Stimulated activated CD4-positive, alpha-beta T cell treated with anti-CD3 and anti-CD28 coated beads, Interleukin-15, amount 100 ng/mL, for 48 hours (primary cell): ENCODE results near the gene DNAH8.
"Not testable (repeated sequence)": the region's sequence is repeated elsewhere in the genome, so short reads cannot be mapped to it uniquely, and the experiment has no call there.

Experiments used
- DNase-seq, 2 donors: peaks; one replicate each; pipeline ENCODE4 v3.0.0-alpha.2; 2020; ENCODE audit warnings: low read depth in 2 of 2

Gene DNAH8

DNA sequence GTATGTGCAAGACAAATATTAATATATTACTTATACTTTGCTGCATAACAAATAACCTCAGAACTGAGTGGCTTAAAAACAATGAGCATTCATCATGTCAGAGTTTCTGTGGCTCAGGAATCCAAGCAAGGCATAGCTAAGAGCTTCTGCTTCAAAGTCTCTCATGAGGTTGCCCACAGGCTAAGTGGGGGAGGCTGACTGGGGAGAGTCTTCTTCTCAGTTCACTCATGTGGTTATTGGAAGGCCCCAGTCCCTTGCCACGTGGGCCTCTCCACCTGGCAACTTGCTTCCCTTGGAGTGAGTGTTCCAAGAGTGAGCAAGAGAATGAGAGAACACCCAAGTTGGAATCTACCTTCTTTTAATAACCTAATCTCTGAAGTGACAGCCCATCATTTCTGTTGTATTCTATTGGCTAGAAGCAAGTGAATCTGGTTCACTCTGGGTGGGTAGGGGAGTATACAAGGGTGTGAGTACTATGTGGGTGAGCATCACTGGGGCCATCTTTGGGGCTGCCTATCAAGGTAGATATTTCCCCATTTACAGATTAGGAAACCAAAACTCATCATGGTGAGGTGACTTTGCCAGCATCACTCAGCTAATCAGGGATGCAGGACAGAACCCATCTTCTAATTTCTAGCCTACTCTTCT is 36.0 kb downstream of the DNAH8 start:
- DNase-seq, result peak in 1 of 2 donors; percentile 13

DNA sequence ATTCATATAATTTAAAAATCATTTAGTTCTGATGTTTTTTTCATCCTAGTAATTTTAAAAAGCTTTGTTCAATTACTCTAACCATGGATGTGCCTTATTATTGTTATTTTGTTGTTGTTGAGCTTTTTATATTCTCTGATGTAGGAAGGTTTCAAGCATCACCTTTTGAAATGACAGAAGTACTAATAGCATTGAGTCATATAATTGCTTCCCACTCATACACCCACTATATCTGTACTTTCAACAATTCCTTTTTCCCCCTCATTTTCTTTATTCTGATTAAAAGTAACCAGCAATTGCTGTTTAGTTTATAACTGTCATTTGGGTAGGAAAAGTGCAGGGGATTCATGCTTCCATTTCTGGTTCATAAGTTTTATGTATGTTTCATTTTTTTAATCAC is 38.6 kb downstream of the DNAH8 start:
- DNase-seq, result no peak

DNA sequence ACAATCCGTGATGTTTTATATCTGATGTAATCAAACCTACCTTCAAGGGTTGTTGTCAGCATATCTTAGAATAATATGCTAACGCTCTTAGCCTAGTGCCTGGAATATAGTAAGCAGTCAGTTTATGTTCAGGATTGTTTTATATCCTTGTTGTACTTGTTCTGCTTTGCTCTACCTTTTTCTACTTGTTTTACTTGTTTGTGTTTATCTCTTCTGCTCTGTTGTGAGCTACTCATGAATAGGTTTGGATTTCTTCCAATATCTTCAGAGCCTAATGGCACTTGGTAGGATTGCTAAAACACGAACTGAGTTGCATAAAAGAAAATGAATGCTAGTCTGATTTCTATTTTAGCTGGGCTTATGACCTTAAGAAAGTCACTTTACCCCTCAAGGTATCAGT is 40.1 kb downstream of the DNAH8 start:
- DNase-seq, result no peak

DNA sequence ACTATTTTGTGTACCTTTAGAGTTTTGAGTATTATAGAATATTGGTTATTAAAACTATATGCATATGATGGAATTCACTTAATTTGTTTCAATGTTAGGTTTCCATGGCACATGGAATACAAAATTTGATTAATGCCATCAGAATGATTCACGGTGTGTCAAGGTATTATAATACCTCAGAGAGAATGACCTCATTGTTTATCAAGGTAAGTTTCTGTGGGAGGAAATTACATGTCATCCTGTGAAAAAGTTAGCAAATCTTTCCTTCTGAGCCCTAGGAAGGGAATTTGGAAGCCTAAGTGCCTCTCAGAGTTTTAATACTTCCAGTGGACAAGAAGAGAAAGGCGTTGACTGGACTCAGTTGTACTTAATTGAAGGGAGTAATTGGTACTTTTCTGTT is 40.8 kb downstream of the DNAH8 start:
- DNase-seq, result no peak

DNA sequence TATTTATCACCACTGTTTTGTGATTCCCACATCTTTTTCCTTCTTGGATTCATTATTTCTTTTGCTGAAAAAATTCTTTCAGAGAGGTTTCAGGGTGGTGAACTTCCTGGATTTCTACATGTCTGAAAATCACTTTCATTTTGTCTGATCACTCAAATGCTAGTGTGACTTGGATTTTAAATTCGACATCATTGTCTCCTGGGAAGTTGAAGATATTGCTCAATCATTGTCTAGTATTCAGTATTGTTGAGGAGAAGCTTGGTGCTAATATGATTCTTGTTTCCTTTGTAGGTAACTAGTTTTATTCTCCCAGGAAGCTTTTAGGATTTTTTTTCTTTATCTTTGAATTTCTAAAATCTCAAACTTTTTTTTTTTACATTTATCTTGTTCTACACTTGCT is 45.0 kb downstream of the DNAH8 start:
- no peak for DNase-seq

DNA sequence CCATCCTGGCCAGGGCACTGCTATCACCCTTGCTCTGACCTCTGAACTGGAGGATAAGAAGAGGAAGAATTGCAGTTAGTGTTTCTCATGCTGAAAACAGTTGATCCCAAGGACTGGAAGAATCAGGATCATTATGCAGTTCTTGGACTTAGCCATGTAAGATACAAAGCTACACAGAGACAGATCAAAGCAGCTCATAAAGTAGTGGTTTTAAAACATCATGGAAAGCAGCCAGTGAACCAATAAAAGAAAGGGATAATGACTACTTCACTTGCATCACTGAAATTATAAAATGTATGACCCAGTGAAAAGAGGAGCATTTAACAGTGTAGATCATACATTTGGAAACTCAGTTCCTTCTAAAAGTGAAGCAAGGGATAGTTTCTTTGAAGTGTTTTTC is 47.7 kb downstream of the DNAH8 start:
- DNase-seq, result no peak

DNA sequence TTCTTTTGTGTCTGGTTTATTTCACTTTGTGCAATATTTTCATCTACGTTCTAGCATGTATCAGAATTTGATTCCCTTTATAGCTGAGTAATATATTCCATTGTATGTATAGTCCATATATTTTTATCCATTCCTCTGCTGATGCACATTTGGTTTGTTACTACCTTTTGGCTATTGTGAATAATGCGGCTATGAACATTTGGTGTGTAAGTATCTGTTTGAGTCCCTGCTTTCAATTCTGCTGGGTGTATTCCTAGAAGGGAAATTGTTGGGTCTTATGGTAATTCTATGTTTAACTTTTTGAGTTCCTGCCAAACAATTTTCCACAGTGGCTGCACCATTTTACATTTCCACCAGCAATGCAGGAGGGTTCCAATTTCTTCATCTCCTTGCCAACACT is 52.4 kb downstream of the DNAH8 start:
- DNase-seq, result no peak

DNA sequence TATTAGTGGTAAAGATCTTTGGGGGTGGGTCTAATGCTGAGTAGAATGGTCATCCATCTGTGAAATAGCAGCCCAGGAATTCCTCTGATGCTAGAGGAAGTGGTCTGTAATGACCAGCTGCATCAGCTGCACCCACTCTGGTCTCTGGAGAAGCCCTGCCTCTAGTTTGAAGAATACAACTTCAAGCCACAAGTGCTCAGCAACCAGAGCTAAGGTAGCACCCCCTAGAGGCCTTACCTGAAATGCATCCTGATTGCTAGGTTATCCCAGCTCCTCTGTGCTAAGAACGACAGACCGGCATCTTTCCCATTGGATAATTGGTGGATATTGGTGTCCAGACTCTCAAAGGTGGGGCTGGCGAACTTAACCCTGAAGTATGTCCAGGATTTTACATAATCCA is 58.2 kb downstream of the DNAH8 start:
- peak in 1 of 2 donors; percentile 9 for DNase-seq

DNA sequence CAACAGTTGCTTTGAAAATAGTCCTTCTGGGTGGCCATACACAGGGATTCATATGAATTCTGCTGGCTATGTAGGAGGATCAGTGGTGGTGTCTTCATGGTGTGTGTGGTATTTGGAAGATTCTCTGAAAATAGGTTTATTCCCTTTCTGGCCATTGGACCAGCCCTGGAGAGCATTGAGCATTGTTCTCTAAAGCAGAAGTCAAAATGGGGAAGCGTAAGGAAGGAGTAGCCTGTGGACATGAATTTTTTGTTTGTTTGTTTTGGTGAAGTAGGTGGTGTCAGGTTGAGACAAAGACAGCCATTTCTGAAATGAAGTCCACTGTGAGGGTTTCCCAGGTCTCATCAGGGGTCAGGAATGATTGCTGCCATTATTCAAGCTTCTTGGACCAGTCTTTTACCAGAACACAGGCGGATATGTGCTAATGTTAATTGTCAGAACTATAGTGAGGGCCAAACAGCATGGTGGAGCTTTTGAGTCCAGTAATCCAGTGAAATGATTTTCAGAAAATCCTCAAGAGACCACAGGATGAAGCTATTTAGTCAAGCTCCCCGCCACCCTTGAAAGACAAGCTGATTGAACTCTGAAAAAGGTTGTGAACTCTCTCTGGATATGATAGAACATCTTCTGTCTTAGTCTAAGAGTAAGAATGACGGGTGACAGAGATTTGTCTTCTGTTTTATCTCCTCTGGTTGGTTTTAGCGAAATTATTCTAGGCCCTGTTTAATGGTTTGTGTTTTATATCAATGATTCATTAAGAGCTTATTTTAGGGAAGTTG is 60.0 kb downstream of the DNAH8 start:
- no peak for DNase-seq

DNA sequence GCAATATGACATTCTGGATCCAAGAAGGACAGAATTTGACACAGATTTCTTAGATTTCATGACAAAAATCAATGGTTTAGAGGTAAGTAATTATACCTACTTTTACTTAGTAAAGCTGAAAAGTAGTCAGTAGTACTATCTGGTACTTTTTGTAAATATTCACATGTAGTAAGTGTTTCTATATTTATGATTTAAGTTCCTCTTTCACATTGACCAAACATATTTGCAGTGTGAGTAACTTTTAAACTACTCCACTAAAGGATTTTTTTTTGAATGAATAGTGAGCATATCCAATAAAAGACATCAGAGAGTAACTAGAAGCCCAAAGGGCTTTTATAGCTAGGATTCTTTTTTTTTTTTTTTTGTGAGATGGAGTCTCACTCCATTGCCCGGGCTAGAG is 60.8 kb downstream of the DNAH8 start:
- DNase-seq, result no peak

DNA sequence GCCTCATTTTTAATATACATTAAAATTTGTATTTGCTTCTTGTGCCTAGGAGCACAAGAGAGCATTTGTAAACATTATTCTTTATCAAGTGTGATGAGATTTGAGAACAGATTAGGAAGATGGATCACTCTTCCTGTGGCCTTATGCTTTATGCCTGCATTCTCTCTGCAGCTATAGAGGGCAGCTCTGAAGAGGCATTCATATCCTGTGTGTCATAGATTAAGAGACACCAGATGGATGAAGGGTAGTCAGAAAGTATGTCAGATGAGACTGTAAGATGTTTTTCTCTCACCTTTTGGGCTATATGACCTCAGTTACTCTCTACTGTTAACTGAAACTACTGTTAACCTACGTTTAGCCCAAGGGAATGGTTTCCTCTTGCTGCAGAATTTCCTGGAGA is 61.4 kb downstream of the DNAH8 start:
- no peak for DNase-seq

DNA sequence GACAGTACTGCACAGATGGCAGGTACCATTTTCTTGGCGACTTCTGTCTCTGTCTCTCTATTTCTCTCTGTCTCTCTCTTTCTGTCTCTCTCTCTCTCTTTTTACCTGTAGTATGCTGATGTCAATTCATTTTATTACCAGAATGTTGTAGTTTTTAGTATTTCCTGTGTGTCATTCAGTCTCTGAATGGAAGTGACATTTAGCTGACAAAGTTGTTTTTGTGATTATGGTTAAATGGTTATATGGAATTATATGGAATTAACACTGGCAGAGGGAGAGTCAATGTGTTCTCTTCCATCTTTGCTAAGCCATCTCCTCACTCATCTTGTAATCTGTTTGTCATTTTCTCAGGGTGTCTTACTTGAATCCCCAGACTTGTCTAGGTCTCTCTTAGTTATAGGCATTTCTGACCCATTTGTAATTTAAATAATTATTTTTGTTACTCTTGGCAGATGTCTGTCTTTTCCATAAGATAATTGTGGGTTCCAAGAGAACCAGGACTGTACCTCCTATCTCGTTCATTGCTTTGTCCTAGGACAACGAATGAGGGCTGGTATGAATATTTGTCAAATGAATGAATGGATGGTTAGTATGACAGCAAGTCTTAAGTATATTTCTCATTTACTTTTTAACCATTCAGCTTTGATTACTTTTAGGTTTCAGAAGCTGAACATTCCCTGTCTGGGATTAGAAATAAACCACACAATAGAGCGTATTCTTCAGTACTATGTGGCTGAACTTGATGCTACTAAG is 64.4 kb downstream of the DNAH8 start:
- no peak for DNase-seq

DNA sequence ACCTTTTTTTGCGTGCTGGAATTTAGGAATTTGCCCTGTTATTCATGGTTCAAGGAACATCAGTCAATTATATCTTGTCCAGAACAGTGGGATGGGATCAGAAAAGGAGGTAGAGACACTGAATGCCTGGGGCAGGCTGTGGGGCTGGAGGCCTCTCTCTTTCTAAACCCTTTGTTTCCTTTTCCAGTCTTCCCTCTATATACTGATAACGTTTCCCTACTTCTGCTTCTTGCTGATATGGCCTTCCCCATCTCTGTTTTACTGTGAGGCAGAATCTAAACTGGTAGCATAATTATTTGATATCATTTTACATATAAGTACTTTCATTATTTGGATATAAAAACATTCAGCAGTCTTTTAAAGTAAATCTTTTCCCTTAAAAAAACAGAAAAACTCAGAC is 67.5 kb downstream of the DNAH8 start:
- no peak for DNase-seq

DNA sequence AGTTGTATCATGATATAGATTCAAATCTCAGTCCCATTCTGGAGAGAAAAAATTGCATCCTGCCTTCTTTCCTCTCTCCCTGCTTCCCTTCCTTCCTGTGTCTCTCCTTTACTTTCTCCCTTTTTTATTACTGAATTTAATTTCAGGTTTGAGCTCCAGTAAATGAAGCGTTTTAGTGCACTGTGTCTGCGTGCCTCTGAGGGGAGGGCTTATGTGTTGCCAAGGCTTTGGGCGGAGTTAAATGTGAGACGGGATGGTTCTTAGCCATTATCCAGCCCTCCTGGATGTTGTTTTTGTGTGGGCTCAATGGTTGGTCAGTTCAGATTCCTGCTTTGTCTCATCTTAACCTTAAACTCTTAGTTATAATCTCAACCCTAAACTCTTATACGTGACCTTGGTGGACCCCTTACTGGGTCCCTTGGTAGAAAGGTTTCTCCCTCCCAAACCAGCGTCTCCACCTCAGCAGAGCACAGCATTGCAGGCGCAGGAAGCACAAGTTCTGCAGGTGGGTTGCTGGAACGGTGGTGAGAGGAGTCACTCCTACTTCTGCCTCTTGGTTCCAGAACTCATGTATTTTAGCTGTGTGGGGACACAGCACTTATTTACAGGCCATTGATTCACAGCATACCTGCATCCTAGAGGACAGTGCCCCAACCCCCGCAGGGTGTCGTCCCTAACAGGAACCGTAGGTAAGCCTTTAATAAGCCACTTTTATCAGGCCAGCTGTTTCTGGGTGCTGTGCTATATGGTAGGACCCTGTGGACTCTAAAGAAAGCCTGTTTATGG is 68.5 kb downstream of the DNAH8 start:
- no peak for DNase-seq

DNA sequence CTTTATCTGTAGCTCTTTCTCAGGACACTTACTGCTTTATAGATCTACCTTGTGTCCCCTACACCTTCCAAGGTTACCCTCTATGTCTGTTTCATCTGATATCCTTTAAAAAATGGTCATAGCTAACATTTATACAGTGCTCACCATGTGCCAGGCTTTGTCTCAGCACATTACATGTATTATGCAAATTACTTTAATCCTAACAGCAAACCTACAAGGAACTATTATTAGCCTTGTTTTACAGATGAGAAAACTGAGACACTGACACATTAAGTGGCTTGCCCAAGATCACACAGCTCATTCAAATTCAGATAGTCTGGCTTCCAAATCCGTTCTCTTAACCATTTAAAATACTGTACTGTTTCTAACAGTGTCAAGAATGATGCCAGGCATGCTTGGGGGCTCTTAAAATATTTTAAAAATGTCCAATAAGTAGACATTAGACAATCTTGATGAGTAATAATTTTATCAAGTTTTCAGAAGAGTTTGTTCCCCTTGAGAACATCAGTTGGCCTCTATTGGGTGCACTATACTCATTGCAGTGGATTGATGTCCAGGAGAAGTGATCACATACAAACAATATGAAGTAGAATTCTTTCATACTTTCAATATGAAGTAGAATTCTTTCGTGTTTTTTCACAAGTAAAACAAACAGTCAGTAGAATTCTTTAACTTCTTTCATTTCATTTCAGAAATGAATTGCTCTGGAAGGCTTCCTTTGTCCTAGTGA is 69.6 kb downstream of the DNAH8 start:
- no peak for DNase-seq

DNA sequence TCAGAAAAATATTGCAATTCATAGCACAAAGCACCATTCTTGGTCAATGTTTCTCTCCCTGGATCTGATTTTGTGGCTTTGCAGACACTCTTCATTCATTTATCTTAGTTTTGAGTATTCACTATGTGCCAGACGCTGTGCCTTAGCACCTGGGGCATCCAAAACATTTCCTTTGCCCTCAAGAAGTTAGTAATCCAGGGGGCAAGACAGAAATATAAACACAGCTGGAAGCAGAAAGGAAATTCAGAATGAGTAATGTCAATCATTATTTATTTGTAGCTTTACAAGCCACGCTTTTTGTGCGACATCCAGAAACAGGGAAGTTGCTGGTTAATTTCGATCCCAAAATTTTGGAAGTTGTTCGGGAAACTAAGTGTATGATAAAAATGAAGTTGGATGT is 71.4 kb downstream of the DNAH8 start:
- no peak for DNase-seq

DNA sequence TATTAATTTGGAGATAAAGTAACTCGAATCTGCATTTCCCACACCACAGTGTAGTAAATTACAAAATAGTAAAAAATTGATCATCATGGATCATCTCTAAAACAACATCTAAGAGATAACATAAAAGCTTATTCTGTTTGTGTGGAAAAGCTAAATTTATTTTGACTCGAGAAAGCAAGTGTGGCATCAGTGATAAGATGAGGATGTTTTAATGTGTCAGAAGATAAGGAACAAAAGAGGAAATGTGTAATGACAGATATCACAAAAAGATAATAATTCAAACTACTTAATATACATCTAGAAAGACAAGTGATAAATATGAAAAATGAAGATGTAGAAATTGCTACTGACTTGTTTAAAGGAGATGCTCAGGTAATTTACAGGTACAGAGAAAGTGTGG is 74.1 kb downstream of the DNAH8 start:
- DNase-seq, result no peak

DNA sequence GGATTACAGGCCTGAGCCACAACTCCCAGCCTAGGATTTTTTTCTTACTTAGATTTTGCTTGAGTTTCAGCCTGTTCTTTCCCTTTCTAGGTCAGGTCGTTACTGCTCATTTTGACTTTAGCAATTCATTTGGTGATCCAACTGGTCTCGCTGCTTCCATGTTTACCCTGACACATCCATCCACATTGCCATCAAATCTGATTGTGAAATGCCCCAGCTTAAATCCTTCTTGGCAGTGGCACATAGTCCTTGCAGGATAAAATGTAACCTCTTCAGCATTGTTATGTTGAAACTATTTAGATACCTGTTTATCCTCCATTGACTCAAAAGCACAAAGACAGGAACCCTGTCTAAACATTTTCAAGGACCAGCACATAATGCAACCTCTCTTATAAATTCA is 77.2 kb downstream of the DNAH8 start:
- no peak for DNase-seq

DNA sequence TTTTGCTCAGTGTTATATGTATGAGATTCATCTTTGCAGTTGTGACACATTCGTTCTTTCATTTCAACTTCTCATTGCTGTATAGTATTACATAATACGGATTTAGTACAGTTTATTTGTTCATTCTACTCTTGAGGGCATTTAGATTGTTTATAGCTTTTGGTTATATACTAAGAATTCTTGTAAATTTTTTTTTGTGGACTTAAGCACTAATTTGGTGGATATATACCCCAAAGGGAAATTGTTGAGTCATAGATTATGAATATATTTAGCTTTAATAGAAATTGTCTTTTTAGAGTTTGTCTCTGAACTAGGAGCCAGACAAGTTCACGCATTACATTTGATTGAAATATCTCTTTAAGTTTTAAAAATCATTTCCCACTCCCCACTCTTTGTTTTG is 79.6 kb downstream of the DNAH8 start:
- DNase-seq, result no peak

DNA sequence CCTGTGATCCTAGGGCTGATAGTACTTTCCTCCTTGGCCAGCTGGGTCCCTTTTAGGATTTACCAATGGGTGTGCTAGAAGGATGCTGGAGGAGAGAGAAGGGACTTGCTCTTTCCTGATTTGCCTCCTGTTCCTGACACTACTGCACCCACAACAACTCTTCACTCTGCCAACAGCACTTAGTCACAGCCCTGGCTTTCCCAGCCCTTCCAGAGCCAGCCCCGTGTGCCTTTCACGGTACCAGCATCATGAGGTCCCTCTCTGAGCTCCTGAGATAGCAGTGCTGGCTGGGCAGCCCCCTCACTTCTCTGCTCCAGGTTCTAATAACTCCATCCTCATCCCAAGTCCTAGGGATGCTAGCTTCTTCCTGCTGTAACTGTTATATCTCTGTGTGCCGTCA is 80.9 kb downstream of the DNAH8 start:
- no peak for DNase-seq

DNA sequence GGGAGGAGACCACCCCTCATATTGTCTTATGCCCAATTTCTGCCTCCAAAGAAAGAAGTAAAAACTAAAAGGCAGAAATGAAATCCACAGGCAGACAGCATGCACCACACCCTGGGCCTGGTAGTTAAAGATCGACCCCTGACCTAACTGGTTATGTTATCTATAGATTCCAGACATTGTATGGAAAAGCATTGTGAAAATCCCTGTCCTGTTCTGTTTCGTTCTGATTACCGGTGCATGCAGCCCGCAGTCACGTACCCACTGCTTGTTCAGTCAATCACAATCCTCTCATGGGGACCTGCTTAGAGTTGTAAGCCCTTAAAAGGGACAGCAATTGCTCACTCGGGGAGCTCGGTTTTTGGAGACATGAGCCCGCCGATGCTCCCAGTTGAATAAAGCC is 81.3 kb downstream of the DNAH8 start:
- not testable (repeated sequence) for DNase-seq

DNA sequence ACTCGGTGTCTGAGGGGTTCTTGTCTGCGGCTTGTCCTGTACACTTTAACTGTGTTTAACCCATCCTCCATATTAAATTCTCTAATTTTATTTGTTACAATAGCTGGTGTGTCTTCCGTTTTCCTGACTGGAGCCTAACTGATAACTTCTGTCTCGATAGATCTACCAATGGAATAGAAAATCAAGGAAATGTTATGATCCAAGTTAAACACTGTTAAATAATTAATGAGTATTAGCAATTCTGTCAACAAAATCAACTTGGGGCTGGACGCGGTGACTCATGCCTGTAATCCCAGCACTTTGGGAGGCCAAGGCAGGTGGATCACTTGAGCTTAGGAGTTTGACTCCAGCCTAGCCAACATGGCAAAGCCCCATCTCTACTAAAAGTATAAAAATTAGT is 81.7 kb downstream of the DNAH8 start:
- DNase-seq, result no peak
